ENCODE data around the gene MAPK1IP1L. TPM values are rescaled to one million over a fixed set of nuclear protein-coding genes. Genes with fewer than 3 reads are reported as not detected.

The MAPK1IP1L gene
- total RNA-seq, 1 experiment from 2014 or later, result 97.9 TPM

DNA sequence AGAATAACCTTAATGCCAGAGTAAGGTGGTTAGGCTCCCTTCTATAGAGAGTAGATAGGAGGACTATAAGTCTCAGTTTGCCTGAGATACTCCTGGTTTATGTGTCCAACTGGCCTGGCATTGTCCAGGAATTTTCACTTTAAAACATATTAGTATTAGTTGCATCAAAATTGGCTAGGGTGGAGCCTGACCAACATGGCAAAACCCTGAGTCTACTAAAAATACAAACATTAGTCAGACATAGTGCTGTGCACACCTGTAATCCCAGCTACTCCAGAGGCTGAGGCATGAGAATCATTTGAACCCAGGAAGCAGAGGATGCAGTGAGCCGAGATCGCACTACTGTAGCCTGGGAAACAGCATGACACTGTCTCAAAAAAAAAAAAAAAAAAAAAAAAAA, 36.4 kb upstream of the MAPK1IP1L start:
- Mint-ChIP-seq H3K36me3 (peaks cover 43% of the 10 kb centered on the region), H3K27ac (no peak overlapping the region), H3K9me3 (no peaks in the 10 kb centered on the region), H3K4me1 (no peaks in the 10 kb centered on the region), H3K27me3 (ENCODE audit: low read depth) (no peaks in the 10 kb centered on the region), H3K4me3 (no peak overlapping the region)
- TF ChIP-seq ZNF423 (CRISPR knock-in tag; IDR thresholded peaks at IDR 0.05) (no peak), ZNF416 (CRISPR knock-in tag; IDR thresholded peaks at IDR 0.05) (no peak), GTF2I (CRISPR knock-in tag; conservative IDR thresholded peaks at IDR 0.05) (no peak), FOXK1 (CRISPR knock-in tag; IDR thresholded peaks at IDR 0.05) (no peak), TP53 (CRISPR knock-in tag; IDR thresholded peaks at IDR 0.05) (no peak)
- TF ChIP-seq, protein P1, sequence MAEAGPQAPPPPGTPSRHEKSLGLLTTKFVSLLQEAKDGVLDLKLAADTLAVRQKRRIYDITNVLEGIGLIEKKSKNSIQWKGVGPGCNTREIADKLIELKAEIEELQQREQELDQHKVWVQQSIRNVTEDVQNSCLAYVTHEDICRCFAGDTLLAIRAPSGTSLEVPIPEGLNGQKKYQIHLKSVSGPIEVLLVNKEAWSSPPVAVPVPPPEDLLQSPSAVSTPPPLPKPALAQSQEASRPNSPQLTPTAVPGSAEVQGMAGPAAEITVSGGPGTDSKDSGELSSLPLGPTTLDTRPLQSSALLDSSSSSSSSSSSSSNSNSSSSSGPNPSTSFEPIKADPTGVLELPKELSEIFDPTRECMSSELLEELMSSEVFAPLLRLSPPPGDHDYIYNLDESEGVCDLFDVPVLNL (CRISPR knock-in tag; IDR thresholded peaks at IDR 0.05; ENCODE audit: borderline replicate concordance, low read depth), result no peak
- TF ChIP-seq, protein P2, sequence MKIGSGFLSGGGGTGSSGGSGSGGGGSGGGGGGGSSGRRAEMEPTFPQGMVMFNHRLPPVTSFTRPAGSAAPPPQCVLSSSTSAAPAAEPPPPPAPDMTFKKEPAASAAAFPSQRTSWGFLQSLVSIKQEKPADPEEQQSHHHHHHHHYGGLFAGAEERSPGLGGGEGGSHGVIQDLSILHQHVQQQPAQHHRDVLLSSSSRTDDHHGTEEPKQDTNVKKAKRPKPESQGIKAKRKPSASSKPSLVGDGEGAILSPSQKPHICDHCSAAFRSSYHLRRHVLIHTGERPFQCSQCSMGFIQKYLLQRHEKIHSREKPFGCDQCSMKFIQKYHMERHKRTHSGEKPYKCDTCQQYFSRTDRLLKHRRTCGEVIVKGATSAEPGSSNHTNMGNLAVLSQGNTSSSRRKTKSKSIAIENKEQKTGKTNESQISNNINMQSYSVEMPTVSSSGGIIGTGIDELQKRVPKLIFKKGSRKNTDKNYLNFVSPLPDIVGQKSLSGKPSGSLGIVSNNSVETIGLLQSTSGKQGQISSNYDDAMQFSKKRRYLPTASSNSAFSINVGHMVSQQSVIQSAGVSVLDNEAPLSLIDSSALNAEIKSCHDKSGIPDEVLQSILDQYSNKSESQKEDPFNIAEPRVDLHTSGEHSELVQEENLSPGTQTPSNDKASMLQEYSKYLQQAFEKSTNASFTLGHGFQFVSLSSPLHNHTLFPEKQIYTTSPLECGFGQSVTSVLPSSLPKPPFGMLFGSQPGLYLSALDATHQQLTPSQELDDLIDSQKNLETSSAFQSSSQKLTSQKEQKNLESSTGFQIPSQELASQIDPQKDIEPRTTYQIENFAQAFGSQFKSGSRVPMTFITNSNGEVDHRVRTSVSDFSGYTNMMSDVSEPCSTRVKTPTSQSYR (CRISPR knock-in tag; IDR thresholded peaks at IDR 0.05), result no peak
- TF ChIP-seq, protein P3, sequence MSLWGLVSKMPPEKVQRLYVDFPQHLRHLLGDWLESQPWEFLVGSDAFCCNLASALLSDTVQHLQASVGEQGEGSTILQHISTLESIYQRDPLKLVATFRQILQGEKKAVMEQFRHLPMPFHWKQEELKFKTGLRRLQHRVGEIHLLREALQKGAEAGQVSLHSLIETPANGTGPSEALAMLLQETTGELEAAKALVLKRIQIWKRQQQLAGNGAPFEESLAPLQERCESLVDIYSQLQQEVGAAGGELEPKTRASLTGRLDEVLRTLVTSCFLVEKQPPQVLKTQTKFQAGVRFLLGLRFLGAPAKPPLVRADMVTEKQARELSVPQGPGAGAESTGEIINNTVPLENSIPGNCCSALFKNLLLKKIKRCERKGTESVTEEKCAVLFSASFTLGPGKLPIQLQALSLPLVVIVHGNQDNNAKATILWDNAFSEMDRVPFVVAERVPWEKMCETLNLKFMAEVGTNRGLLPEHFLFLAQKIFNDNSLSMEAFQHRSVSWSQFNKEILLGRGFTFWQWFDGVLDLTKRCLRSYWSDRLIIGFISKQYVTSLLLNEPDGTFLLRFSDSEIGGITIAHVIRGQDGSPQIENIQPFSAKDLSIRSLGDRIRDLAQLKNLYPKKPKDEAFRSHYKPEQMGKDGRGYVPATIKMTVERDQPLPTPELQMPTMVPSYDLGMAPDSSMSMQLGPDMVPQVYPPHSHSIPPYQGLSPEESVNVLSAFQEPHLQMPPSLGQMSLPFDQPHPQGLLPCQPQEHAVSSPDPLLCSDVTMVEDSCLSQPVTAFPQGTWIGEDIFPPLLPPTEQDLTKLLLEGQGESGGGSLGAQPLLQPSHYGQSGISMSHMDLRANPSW (CRISPR knock-in tag; conservative IDR thresholded peaks at IDR 0.05; ENCODE audit: low read depth), result no peak
- TF ChIP-seq, protein P4, sequence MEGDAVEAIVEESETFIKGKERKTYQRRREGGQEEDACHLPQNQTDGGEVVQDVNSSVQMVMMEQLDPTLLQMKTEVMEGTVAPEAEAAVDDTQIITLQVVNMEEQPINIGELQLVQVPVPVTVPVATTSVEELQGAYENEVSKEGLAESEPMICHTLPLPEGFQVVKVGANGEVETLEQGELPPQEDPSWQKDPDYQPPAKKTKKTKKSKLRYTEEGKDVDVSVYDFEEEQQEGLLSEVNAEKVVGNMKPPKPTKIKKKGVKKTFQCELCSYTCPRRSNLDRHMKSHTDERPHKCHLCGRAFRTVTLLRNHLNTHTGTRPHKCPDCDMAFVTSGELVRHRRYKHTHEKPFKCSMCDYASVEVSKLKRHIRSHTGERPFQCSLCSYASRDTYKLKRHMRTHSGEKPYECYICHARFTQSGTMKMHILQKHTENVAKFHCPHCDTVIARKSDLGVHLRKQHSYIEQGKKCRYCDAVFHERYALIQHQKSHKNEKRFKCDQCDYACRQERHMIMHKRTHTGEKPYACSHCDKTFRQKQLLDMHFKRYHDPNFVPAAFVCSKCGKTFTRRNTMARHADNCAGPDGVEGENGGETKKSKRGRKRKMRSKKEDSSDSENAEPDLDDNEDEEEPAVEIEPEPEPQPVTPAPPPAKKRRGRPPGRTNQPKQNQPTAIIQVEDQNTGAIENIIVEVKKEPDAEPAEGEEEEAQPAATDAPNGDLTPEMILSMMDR (IDR thresholded peaks at IDR 0.05), result no peak
- ATAC-seq (no peak), DNase-seq (ENCODE audit: low spot score) (no peak)
- ChIA-PET CTCF (no interaction called here), POLR2A (interaction anchor here (0.7 kb wide), 1 partner anchor 31 kb away, joined by 9 read pairs; no protein-coding TSS in a partner anchor)

GRCh38 chr14:55019968-55020554, 31.4 kb upstream of the MAPK1IP1L start:
- H3K4me1 Mint-ChIP-seq, result peaks cover 13% of the 10 kb centered on the region
- DNase-seq (ENCODE audit: low spot score), result no peak
- ChIA-PET CTCF (no interaction called here), POLR2A (no interaction called here)
- no peaks in the 10 kb centered on the region for H3K9me3 Mint-ChIP-seq
- no peak overlapping the region for H3K4me3 Mint-ChIP-seq
- H3K27me3 Mint-ChIP-seq (ENCODE audit: low read depth), result no peaks in the 10 kb centered on the region
- ATAC-seq, result no peak
- H3K36me3 Mint-ChIP-seq, result peaks cover 42% of the 10 kb centered on the region
- no peak overlapping the region; the same call in 1 of the 2 replicates for H3K27ac Mint-ChIP-seq
- TF ChIP-seq RELA (CRISPR knock-in tag; IDR thresholded peaks at IDR 0.05; ENCODE audit: borderline replicate concordance), result no peak
- no peak for TF ChIP-seq GRHL2 (CRISPR knock-in tag; IDR thresholded peaks at IDR 0.05; ENCODE audit: insufficient replicate concordance, severe bottlenecking)
- TF ChIP-seq ZNF416 (CRISPR knock-in tag; IDR thresholded peaks at IDR 0.05), result no peak
- TF ChIP-seq TEAD4 (CRISPR knock-in tag; IDR thresholded peaks at IDR 0.05), result no peak
- TF ChIP-seq MXD4 (CRISPR knock-in tag; IDR thresholded peaks at IDR 0.05; ENCODE audit: borderline replicate concordance), result no peak
- no peak for TF ChIP-seq SP1 (CRISPR knock-in tag; conservative IDR thresholded peaks at IDR 0.05)
- TF ChIP-seq ZNF396 (CRISPR knock-in tag; IDR thresholded peaks at IDR 0.05; ENCODE audit: borderline replicate concordance), result no peak
- TF ChIP-seq FOXP4 (CRISPR knock-in tag; IDR thresholded peaks at IDR 0.05), result no peak
- TF ChIP-seq, protein P5, sequence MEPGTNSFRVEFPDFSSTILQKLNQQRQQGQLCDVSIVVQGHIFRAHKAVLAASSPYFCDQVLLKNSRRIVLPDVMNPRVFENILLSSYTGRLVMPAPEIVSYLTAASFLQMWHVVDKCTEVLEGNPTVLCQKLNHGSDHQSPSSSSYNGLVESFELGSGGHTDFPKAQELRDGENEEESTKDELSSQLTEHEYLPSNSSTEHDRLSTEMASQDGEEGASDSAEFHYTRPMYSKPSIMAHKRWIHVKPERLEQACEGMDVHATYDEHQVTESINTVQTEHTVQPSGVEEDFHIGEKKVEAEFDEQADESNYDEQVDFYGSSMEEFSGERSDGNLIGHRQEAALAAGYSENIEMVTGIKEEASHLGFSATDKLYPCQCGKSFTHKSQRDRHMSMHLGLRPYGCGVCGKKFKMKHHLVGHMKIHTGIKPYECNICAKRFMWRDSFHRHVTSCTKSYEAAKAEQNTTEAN (CRISPR knock-in tag; IDR thresholded peaks at IDR 0.05), result no peak
- no peak for TF ChIP-seq ESRRA (CRISPR knock-in tag; IDR thresholded peaks at IDR 0.05; ENCODE audit: borderline replicate concordance)
- TF ChIP-seq OVOL2 (CRISPR knock-in tag; IDR thresholded peaks at IDR 0.05; ENCODE audit: borderline replicate concordance), result no peak
- no peak for TF ChIP-seq NR3C1 (CRISPR knock-in tag; conservative IDR thresholded peaks at IDR 0.05; ENCODE audit: low read depth)
- TF ChIP-seq TCF7 (CRISPR knock-in tag; IDR thresholded peaks at IDR 0.05; ENCODE audit: low read depth), result no peak
- no peak for TF ChIP-seq E2F1 (CRISPR knock-in tag; IDR thresholded peaks at IDR 0.05)
